GM10248 (cell line): Measurements from ENCODE around the gene NRM.
"Not testable (repeated sequence)": the region's sequence is repeated elsewhere in the genome, so short reads cannot be mapped to it uniquely, and the experiment has no call there.

Experiments used
- CTCF ChIA-PET: fragments of 300-600 bp; sonication (Branson Sonifier 250); formaldehyde crosslinking; extraction: SDS; loops from one replicate; lab custom pipeline; 2021; ENCODE audit warnings: antibody characterized with exemption; lab: Yijun Ruan, JAX
- POLR2A ChIA-PET: fragments of 350-650 bp; sonication (Branson Sonifier 250); formaldehyde crosslinking; extraction: SDS; loops from one replicate; lab custom pipeline; 2020; ENCODE audit warnings: antibody characterized with exemption; lab: Yijun Ruan, JAX
- DNase-seq: peaks from one replicate; pipeline ENCODE4 v3.0.0; 2012; ENCODE audit errors: extremely low spot score
- TF ChIP-seq, protein P1 (sequence below): IDR thresholded peaks from 2 replicates; pipeline ENCODE4 v1.5.1; 2012; ENCODE audit warnings: mild to moderate bottlenecking, low read depth; ENCODE audit errors: extremely low read depth, missing control alignments, control extremely low read depth

NRM gene

DNA sequence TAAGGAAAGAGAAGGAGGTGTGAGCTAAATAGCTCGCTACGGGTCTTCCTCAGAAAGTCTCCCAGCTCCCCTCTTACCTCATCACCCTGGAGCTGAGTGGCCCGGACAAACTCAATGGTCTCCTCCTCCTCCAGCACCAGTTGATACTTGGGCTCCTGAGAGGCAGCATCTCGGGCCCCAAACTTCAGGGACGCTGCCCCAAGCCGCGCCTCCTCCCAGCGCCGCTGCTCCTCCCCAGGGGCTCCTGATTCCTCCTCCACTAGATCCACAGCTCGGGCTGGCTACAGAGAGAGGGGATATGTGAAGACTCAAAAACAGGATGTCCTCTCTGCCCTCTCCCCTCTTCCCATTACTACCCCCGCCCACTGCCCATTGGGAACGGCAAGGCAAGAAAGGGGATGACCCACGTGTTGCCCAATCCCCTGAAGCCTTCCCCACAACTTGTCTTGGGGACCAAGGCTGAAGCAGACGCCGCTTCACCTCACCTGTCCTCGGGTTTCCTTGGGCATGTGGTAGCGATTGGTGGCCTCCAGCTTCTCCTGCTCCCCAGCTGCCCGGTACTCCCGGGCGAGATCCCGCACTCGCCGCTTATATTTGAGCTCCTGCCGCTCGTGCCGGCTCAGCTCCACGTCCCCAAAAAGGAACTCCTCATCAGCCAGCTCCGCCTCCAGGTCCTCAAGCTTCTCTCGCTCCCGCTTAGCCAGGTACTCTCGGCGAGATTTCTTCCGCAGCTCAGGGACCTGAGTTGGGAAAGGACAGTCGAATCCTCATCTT, 25.6 kb downstream of the NRM start:
- no peak for DNase-seq

DNA sequence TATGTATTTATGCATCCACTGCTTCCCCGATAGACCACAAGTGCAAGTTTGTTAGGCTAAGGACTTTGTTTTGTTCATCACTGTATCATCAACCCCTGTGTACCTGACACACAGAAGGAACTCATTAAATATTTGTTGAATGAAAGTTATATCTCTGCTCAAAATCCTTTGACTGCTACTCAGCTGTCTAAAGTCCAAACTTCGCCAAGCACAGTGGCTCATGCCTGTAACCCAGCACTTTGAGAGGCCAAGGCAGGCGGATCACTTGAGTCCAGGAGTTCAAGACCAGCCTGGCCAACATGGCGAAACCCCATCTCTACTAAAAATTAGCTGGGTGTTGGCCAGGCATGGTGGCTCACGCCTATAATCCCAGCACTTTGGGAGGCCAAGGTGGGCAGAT, 32.9 kb downstream of the NRM start:
- POLR2A ChIA-PET, DNase-seq: not testable (repeated sequence)
- CTCF ChIA-PET, result interaction anchor here (1.0 to 1.6 kb wide), 3 partner anchors 15 to 73 kb away, joined by 4 to 5 read pairs (median 5); partner anchors contain the start of gene DHX16

More for the DNA sequence above, 25.6 kb downstream of the NRM start:
- POLR2A ChIA-PET, result no interaction called here
- TF ChIP-seq, protein P1, sequence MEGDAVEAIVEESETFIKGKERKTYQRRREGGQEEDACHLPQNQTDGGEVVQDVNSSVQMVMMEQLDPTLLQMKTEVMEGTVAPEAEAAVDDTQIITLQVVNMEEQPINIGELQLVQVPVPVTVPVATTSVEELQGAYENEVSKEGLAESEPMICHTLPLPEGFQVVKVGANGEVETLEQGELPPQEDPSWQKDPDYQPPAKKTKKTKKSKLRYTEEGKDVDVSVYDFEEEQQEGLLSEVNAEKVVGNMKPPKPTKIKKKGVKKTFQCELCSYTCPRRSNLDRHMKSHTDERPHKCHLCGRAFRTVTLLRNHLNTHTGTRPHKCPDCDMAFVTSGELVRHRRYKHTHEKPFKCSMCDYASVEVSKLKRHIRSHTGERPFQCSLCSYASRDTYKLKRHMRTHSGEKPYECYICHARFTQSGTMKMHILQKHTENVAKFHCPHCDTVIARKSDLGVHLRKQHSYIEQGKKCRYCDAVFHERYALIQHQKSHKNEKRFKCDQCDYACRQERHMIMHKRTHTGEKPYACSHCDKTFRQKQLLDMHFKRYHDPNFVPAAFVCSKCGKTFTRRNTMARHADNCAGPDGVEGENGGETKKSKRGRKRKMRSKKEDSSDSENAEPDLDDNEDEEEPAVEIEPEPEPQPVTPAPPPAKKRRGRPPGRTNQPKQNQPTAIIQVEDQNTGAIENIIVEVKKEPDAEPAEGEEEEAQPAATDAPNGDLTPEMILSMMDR, result no peak
- CTCF ChIA-PET, result interaction anchor here (0.8 to 6.3 kb wide), 11 partner anchors 7 to 212 kb away, joined by 3 to 29 read pairs (median 4); partner anchors contain the start of gene DHX16

DNA sequence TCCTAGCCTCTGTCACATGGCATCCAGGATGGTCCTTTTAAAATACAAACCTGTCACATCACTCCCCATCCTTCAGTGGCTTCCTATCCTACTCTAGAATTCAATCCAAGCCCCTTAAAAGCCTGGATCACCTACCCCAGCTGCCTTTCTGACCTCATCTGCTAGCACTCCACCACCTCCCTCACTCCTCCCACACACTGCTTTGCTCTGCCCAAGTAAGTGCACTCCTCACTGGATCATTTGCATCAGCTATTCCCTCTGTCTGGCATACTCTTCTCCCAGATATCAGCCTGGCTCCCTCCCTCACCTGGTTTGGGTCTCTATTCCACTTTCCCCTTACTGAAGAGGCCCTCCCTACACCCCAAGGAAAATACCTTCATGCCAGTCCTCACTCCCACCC, 33.3 kb downstream of the NRM start:
- CTCF ChIA-PET, result interaction anchor here (1.6 kb wide), 1 partner anchor 73 kb away, joined by 4 read pairs; no protein-coding TSS in a partner anchor
- TF ChIP-seq, protein P1, result no peak
- DNase-seq, result no peak
- POLR2A ChIA-PET, result no interaction called here

DNA sequence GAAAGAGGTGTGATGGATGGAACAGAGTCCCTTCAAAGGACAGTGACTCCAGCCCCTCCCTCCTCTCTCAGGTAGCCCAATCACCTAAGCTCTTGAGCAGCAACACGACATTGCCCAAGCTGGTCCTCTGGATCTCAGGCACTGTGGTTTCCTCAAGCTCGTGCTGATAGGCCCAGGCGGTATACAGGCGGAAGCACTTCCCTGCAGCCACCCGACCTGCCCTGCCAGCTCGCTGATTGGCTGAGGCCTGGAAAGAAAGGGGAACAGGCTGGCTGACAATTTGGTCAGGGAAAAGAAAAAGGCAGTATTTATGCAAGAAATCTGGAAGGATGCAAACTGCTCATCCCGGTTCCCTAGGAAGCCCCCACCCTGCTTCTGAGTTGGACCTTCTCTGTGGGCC, 34.3 kb downstream of the NRM start:
- ChIA-PET POLR2A (interaction anchor here (0.6 kb wide), 2 partner anchors 63 to 555 kb away, joined by 3 read pairs; no protein-coding TSS in a partner anchor), CTCF (interaction anchor here (1.0 to 1.6 kb wide), 7 partner anchors 9 to 101 kb away, joined by 3 to 7 read pairs (median 4); partner anchors contain the start of gene C6orf136)
- no peak for DNase-seq
- TF ChIP-seq, protein P1, result no peak

DNA sequence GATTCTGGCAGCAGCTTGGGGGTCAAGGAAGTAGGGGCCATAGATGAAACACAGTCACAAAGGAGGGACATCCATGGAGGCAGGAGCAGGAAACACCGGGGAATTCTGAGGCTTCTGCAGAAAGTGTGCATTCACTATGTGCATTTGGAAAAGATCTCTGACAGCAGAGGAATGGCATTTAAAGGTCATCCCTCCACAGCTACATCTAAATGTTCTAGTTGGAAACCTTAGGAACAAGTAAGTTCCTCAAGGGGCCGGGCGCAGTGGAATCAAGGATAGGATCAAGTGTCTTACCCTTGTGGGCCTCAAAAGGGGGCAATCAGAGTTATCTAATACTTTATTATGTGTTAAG, 35.1 kb downstream of the NRM start:
- no peak for DNase-seq
- CTCF ChIA-PET, result interaction anchor here (1.0 to 4.5 kb wide), 5 partner anchors 10 to 102 kb away, joined by 3 to 15 read pairs (median 4); partner anchors contain the start of gene DHX16
- POLR2A ChIA-PET, result no interaction called here
- TF ChIP-seq, protein P1, result no peak

DNA sequence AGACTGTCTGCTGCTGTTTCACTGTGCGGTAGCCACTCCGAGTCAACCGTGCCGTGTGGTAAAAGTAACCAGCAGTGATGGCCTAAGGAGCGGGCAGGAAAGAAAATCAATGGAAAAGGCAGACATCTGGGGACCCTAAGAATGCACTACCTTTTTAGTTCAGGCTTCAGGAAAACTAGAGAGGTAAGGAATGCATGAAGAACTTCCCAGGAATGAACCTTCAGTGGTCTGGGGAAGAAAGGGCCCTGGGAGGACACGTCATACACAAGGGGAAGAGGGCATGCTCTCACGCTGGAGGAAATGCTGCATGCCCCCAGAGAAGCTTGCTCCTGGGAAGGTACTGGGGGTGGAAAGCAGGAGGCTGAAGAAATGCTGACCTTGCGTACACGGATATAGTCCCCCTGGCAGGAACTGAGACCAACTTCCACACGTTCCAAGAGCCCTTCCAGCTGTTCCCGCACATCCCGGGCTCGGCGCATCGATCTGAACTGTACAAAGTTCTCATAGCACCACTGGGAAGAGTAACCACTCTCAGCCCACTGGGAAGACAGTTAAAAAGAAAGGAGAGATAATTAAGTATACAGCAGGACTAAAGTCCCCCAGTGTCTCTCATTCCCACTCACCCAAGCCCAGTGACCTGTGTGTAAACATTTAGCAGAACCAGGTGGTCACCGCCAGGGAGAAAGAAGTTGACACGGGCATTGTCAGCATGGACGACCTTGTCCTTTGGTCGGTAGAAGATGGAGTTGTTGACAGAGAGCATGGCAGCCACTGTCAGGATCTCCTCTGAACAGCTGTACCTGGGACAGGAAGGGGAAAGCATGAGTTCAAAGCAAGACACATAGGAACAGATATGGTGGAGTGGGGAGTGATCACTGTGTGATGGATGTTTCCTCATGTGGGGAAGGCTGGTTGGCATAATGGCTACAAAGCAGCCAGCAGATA, 35.7 kb downstream of the NRM start:
- POLR2A ChIA-PET, result no interaction called here
- CTCF ChIA-PET, result interaction anchor here (1.0 to 4.5 kb wide), 4 partner anchors 17 to 102 kb away, joined by 3 to 15 read pairs (median 3); partner anchors contain the start of gene DHX16
- no peak for DNase-seq
- TF ChIP-seq, protein P1, result no peak
